Activated CD8-positive, alpha-beta memory T cell treated with anti-CD3 and anti-CD28 coated beads for 36 hours (primary cell): Measurements from ENCODE around the gene THRSP. TPM values are rescaled to one million over a fixed set of nuclear protein-coding genes. Genes with fewer than 3 reads are reported as not detected.
"Not testable (repeated sequence)": the region's sequence is repeated elsewhere in the genome, so short reads cannot be mapped to it uniquely, and the experiment has no call there.

ENCODE experiments used
- CTCF ChIA-PET: fragments of 350-600 bp; sonication (Branson Sonifier 250); formaldehyde crosslinking; loops from one replicate; lab custom pipeline; 2021; ENCODE audit warnings: antibody characterized with exemption; lab: Charles Lee
- POLR2A ChIA-PET: fragments of 350-600 bp; sonication (Branson Sonifier 250); formaldehyde crosslinking; loops from one replicate; lab custom pipeline; 2021; ENCODE audit warnings: antibody characterized with exemption; lab: Charles Lee
- total RNA-seq, 2 experiments: library from RNA; stranded (reverse); gene quantifications; one replicate each; pipeline ENCODE4 v1.2.3, GENCODE V29; 2021

Gene THRSP
- total RNA-seq, 2 experiments from 2014 or later: not detected

DNA sequence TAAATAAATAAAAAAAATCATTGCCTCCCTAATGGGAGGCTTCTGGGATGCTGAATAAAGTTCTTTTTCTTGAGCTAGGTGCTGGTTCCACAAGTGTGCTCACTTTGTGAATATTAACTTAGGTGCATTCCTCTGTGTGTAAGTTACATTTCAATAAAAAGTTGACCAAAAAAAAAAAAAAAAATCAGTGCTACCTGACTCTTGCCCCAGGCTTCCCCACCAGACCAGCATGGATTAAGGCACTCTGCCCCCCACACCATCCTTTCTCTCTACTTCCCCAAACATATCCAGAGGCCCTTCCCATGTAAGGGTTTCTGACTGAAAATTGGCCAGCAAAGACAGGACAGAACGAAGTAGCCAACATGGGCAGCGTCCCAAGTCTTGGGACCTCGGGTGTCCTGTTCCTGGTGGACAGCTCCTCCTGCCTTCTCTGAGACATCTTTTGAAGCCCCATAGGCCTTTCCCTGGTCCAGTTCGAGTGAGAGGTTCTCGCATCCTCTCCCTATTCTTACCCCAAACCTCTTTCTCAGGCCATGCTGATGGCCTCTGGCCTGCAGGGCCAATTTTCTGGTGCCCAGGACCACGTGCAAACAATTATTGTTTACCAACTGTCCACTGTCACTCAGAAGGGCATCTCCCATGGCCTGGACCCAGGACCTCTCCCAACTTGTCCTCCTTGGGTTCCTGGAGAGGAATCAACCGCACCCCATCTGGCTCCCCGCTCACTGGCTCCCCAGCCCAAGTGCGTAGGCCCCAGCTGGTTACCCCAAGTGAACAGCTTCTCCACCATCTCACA, 25.6 kb upstream of the THRSP start:
- CTCF ChIA-PET: interaction anchor here (1.0 kb wide), 1 partner anchor 30 kb away, joined by 3 read pairs; no protein-coding TSS in a partner anchor
- POLR2A ChIA-PET: interaction anchor here (0.7 kb wide), 1 partner anchor 43 kb away, joined by 3 read pairs; no protein-coding TSS in a partner anchor

DNA sequence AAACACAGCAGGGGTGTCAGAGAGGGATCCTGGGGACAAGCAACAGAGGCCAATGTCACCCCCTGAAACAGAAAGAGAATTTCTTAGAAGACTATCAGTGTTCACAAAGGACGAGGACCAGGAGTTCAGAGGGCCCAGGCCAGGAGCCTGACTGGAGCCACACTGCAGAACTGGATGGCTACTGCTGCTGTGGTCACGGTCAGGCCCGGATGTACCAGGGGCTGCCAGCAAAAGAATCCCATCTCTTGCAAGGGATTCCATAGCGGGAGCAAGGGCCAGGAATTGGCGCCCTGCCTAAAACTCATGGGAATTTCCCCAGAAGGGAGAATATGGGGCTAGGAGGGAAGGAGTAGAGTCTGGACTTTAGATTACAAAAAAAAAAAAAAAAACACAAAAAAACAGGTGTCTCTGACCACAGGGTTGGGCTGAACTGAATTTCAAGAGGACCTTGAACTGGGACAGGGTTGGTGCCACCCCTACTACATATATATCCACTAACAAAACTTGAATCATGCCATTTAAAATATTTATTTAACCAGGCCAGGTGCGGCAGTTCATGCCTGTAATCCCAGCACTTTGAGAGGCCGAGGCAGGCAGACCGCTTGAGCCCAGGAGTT, 24.9 kb upstream of the THRSP start:
- CTCF ChIA-PET: no interaction called here
- POLR2A ChIA-PET: no interaction called here

DNA sequence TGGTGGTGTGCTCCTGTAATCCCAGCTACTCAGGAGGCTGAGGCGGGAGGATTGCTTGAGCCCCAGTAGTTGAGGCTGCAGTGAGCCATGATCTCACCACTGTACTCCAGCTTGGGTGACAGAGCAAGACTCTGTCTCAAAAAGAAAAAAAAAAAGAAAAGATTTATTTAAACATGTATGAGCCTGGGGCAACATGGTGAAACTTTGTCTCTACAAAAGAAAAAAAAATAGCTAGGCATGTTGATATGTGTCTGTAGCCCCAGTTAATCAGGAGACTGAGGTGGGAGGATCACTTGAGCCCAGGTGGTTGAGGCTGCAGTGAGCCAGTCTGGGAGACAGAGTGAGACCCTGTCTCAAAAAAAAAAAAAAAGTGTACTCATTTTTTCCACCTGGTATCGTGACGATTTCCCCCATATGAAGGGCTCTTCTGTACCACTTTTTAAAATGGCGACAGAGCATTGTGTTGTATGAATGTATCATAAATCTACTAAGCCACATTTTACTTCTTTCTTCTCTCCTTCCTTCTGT, 24.2 kb upstream of the THRSP start:
- POLR2A ChIA-PET: interaction anchor here (0.7 to 1.7 kb wide), 4 partner anchors 19 to 401 kb away, joined by 3 to 10 read pairs (median 4); partner anchors contain the start of genes ALG8 and INTS4
- CTCF ChIA-PET: no interaction called here

DNA sequence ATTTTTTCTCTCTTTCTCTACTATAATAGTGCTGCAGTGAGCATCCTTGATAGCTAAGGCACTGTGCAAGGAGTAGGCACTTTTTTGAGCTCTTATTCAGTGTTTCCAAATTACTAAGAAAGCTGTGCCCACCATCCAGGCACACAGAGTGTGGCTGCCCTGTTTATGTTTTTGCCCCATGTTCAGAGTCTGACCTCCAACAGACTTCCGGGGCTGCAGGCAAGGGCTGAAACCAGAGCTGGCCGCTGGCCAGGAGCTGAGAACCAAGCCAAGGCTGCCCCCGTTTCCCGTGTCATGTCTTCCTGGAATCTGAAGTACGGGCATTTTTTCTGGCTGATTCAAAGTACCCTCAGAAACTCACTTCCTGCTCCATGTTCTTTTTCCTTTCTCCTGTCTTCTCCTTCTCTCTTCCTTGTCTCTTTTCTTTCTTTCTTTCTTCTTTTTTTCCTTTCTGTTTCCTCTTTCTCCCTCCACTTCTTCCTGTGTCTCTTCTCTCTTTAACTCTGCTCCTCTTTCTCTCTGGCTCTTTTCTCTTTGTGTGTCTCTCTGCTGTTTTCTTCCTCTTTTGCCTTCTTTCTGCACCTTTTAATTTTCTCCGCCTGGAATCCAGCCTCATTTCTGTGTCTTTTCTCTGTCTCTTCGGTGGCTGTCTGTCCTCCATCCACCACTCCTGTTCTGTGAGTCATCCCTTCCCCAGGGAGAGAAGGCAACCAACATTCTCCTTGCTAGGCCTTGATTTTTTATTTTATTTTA, 23.6 kb upstream of the THRSP start:
- ChIA-PET CTCF (no interaction called here), POLR2A (interaction anchor here (0.7 to 1.7 kb wide), 4 partner anchors 19 to 402 kb away, joined by 3 to 10 read pairs (median 4); partner anchors contain the start of genes ALG8 and INTS4)

DNA sequence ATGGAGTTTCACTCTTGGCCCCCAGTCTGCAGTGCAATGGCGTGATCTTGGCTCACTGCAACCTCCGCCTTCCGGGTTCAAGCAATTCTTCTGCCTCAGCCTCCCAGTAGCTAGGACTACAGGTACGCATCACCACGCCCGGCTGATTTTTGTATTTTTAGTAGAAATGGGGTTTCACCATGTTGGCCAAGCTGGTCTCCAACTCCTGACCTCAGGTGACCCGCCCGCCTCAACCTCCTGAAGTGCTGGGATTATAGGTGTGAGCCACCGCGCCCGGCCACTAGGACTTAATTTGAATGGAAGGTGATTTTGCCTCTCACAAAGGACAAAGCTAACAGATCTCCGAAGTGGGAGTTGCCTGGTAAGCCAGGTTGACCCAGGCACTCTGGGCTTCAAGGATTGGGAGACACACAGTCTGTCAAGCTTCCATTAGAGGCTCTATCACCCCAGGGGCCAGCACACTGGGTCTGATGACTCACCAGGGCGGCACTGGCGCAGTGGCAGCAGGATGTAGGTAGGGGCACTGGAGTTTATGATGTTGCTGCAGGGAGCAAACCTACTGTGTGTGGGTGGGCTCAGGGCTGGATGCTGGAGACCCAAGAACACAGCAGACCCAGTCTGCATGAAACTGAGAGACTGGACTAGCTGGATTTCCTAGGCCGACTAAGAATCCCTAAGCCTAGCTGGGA, 22.8 kb upstream of the THRSP start:
- CTCF ChIA-PET: no interaction called here

DNA sequence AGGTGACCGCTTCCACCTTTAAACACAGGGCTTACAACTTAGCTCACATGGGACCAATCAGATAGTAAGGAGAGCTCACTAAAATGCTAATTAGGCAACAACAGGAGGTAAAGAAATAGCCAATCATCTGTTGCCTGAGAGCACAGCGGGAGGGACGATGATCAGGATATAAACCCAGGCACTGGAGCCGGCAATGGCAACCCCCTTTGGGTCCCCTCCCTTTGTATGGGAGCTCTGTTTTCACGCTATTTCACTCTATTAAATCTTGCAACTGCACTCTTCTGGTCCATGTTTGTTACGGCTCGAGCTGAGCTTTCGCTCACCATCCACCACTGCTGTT, 22.3 kb upstream of the THRSP start:
- CTCF ChIA-PET, POLR2A ChIA-PET: not testable (repeated sequence)

More for the DNA sequence above, 22.8 kb upstream of the THRSP start:
- POLR2A ChIA-PET: interaction anchor here (1.7 kb wide), 1 partner anchor 46 kb away, joined by 10 read pairs; the partner anchor contains the start of gene INTS4

DNA sequence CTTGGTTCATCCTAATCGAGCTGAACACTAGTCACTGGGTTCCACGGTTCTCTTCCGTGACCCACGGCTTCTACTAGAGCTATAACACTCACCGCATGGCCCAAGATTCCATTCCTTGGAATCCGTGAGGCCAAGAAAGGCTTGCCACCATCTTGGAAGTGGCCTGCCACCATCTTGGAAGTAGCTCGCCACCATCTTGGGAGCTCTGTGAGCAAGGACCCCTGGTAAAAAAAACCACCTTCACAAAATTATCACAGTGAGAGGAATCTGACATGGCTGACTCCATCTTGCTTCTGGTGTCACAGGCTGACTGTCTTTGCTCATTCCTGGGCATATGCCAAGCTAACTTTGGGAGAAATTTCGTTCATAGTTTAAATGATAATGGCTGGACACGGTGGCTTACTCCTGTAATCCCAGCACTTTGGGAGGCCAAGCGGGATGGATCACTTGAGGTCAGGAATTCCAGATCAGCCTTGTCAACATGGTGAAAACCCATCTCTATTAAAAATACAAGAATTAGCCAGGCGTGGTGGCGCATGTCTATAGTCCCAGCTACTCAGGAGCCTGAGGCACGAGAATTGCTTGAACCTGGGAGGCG, 21.7 kb upstream of the THRSP start:
- ChIA-PET POLR2A (no interaction called here), CTCF (no interaction called here)

DNA sequence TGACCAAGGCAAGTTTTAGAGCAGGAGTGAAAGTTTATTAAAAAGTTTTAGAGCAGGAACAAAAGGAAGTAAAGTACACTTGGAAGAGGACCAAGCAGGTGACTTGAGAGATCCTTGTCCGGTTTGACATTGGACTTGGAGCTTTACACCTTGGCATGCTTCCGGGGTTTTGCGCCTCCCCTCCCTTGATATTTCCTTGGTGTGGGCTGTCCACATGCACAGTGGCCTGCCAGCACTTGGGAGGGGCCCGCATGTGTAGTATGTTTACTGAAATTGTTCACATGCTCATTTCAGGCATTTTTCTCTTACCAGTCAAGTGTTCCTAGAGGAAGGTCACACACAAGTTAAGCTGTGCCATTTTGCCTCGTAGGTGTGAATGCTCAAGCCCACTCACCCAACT, 19.0 kb upstream of the THRSP start:
- ChIA-PET POLR2A (interaction anchor here (0.7 kb wide), 1 partner anchor 50 kb away, joined by 3 read pairs; no protein-coding TSS in a partner anchor), CTCF (interaction anchor here (2.8 kb wide), 1 partner anchor 48 kb away, joined by 22 read pairs; the partner anchor contains the start of gene INTS4)

DNA sequence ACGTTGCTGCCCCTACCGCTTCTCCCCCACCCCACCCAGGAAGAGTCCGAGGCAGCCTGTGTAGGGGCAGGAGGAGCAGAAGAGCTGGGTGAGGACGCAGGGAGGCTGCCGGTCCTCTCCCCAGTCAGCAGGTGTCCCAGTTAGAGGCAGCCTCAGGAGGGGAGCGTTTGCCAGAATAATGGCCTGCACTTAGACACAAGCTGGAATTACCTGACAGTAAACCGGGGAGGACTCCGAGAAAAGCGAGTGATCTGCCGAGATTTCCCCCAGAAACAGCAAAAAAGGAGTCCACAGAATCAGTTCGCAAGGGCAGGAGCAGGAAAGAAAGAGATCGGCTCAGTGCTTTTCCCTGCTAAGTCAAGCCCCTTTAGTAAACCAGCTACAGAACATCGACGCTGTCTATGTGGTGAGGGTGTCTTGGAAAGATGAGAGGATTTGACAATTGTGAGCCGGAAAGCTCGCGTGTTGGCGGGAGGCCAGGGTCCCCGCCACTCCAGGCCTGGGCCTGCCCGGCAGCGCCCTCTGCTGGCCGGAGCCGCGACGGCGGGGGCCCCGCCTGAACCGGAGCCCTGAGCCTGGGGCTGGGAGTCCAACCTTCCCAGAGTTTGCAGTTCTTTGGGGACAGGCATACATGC, 17.7 kb upstream of the THRSP start:
- CTCF ChIA-PET: interaction anchor here (0.7 to 2.8 kb wide), 12 partner anchors 15 to 392 kb away, joined by 3 to 22 read pairs (median 3); partner anchors contain the start of genes INTS4 and THRSP
- POLR2A ChIA-PET: no interaction called here

DNA sequence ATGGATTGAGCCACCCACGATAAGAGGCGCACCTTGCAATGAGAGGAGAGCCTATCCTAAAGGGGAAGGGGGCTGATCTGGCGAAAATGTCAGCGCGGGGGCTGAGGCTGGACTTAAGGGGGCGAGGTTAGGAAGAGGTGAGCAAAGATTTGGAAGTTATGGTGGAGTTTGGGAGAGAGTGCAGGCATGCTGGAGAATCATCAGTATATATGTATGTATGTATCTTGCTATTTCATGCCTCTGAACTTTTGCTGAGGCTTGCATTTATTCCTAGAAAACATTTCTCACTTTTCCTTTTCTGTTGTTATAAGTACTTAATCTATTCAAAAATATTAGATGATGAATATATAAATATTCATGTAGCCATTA, 17.2 kb upstream of the THRSP start:
- CTCF ChIA-PET: interaction anchor here (0.7 to 2.8 kb wide), 11 partner anchors 23 to 393 kb away, joined by 3 to 22 read pairs (median 3); partner anchors contain the start of gene INTS4
- POLR2A ChIA-PET: no interaction called here

DNA sequence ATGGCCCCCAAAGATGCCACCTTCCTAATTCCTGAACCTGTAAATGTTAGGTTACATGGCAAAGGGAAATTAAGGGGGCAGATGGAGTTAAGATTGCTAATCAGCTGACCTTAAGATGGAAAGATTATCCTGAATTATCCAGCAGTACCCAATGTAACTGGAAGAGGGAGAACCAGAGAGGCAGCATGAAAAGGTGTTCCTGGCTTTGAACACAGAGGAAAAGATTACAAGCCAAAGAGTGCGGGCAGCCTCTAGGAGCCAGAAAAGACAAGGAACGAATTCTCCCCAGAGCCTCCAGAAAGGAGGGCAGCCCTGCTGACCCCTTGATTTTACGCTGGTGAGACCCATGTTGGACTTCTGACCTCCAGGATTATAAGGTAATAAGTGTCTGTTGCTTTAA, 15.1 kb upstream of the THRSP start:
- CTCF ChIA-PET: interaction anchor here (0.7 to 1.2 kb wide), 2 partner anchors 31 to 189 kb away, joined by 3 to 5 read pairs; partner anchors contain the start of gene NDUFC2

DNA sequence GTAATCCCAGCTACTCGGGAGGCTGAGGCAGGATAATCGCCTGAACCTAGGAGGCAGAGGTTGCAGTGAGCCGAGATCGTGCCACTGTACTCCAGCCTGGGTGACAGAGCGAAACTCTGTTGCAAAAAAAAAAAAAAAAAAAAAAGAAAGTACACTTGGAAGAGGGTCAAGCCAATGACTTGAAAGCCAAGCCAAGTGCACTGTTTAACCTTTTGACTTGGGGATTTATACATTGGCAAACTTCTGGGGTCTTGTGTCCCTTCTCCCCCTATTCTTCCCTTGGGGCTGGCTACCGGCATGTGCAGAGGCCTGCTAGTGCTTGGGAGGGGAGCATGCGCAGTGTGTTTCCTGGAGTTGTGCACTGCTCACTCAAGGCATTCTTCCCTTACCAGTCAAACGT, 14.3 kb upstream of the THRSP start:
- ChIA-PET CTCF (interaction anchor here (0.7 kb wide), 1 partner anchor 188 kb away, joined by 5 read pairs; no protein-coding TSS in a partner anchor), POLR2A (no interaction called here)

More for the DNA sequence above, 15.1 kb upstream of the THRSP start:
- POLR2A ChIA-PET: no interaction called here

DNA sequence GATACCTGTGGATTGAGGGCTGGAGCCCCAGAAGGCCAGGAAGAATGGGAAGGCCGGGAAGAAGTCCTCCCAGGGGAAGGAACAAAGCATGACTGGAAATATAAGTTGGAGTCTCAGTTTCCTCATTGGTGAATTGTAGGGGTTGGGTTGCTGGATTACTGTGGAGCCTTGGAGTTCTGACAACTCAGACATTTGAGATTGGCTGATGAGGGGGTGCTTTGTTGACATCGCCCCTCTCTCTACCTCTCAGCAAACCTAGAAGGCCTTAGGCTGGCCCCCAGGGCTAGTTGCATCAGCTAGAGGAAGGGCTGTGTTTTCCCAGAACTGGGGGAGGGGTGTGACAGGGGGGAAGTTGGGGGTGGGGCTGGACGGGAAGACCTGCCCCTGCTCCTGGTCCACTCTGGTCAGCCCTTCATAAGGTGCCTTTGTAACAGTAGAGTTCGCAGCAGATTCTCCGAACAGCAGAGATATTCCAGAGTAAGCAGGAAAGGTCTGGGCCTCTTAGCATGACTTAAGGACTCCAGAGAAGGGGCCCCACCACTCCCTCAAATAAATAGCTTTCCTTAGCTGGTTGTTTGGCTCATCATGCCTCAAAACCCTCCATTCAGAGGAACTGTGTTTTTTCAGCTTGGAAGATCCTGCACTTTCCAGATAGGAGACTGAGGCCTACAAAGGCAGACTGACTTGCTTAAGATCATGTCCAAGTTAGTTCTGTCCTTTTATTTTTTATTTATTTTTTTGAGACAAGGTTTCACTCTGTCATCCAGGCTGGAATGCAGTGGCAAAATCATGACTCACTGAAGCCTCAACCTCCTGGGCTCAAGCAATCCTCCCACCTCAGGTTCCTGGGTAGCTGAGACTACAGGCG, 12.5 kb upstream of the THRSP start:
- ChIA-PET POLR2A (no interaction called here), CTCF (no interaction called here)

DNA sequence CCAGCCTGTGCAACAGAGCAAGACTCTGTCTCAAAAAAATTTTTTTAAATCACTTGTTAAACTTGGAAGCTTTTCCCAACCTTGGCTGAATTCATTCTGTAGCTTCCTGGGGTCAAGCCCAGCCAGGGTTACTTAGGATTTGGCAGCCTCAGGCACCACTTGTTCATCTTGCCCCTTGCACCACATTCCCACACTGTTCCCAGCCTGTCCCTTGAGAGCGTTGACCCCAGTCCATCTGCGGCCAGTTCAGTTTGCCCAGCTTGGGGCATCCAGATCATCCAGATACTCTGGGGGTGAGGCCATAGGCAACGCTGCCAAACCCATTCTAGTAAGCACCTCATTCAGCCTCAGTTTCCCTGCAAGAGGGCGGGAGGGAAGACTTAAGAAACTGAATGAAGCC, 8.7 kb upstream of the THRSP start:
- POLR2A ChIA-PET: no interaction called here
- CTCF ChIA-PET: interaction anchor here (0.7 kb wide), 1 partner anchor 45 kb away, joined by 3 read pairs; no protein-coding TSS in a partner anchor

DNA sequence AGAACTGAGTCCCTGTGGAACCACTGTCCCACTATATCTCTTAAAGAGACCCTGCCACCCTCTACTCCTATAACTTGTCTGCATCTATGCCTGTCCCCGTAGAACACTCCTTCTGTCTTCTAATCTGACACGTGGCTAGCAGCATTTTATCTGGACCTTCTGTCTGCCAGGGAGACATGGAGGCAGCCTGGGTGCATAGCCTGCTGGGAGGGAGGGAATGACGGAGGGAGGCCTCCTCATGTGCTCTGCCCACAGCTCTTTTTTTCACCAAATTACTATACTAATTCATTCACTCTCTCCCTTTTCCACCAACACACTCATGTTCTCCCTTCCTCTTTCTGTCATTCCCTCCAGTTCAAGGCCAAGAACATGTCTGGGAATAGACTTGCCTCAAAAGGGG, 7.6 kb upstream of the THRSP start:
- ChIA-PET POLR2A (no interaction called here), CTCF (no interaction called here)

DNA sequence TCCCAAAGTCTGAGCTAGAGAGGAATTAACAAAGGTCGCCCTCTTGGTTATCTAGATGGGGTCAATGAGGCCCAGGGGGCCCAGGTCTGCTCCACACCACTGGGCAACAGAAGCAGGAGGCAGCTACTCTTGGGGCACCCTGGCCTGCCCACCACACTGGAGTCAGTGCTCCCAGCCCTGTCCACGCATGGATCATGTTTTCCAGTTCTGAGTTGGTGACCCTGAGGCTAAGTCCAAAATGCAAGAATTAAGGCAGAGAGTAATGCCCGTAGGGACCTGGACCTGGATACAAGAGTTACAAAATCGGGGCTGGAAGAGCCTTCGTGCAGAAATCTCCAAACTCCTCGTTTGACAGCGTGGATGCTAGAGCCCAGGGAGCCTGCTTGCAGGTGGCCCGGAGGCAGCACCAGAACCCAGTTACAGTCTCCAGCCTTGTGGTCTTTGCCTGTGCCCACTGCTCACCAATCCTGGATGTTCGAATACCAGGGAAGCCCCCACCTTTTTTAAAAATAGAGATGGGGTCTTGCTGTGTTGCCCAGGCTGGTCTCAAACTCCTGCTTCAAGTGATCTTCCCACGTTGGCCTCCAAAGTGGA, 6.1 kb upstream of the THRSP start:
- POLR2A ChIA-PET: no interaction called here
- CTCF ChIA-PET: no interaction called here
